HG02798 (cell line): Measurements from ENCODE around the gene C3orf85.

Experiments used
- ATAC-seq: cut with Tn5 transposase; IDR thresholded peaks from one replicate; pipeline ENCODE4 v1.9.1; 2021; ENCODE audit warnings: mild to moderate bottlenecking; ENCODE audit not compliant: unreplicated experiment, poor library complexity

C3orf85 gene

GRCh38 chr3:109143646-109144045, 7.1 kb downstream of the C3orf85 start:
- no peak for ATAC-seq

DNA sequence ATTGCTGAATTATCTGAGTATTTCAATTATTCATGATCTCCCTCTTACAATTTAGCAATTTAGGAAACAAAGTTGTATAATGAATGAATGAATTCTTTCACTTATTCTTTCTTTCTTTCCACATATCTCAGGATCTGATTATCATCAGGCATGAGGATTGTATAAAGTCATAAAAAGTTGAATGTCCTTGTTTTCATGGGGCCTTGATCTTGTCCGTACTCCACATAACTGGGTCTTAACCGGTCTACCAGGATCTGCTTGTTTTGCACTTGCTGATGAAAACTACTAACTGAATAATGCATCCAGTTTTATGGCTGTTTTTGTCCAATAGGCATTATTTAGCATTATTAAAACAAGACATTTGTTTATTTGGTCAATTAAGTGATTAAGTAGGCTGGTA, 12.6 kb downstream of the C3orf85 start:
- no peak for ATAC-seq

GRCh38 chr3:109152320-109152719, 15.8 kb downstream of the C3orf85 start:
- ATAC-seq, result no peak

GRCh38 chr3:109154979-109155378, 18.5 kb downstream of the C3orf85 start:
- ATAC-seq, result no peak

- no peak for ATAC-seq
Observed at GRCh38 chr3:109155828-109156227, 19.3 kb downstream of the C3orf85 start.

DNA sequence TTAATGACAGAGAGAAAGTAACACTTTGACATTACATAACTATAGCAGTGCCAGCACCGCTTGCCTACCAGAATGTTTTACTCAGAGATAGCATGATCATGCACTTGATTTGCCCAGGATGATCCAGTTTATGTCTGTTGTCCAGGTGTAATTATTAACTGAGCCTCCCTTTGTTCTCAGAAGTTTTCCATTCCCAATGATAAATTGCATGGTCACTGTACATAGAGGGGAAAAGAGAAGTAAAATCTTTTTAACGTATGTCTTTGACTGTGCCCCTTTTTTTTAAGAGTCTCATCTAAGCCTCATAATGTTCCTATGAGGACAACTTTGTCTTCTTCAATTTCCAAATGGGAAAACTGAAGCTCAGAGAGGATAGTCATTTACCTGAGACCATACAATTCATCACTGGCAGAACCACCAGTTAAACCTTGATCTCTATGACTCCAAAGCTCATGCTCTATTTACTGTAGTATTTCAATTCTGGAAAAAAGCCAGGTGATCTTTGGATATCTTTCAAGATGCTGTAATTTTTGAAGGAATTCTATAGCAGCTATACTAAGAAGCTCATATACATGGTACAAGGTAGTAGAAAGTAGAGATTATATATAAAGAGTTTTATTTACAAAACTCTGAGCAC, 25.1 kb downstream of the C3orf85 start:
- no peak for ATAC-seq

GRCh38 chr3:109165905-109166304, 29.4 kb downstream of the C3orf85 start:
- ATAC-seq, result no peak

GRCh38 chr3:109171479-109171878, 35.0 kb downstream of the C3orf85 start:
- ATAC-seq, result no peak

DNA sequence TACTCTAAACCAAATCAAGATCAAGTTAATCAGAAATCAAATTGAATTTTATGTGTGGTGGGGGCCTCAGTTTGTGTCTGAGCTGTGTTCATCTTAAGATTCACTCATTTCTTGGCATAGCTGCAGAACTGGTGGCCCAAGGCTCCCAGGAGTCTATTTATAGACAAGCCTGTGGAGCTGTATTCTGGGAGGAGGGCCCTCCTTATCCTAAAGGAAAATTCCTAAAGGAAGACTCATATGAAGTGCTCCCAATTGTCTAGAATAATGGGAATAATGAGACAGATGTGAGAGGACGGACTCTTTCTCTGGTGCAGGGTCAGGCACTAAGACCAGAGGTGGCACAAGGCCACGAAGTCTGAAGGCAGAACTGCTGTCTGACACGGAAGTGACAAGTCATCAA, 38.9 kb downstream of the C3orf85 start:
- ATAC-seq, result no peak

DNA sequence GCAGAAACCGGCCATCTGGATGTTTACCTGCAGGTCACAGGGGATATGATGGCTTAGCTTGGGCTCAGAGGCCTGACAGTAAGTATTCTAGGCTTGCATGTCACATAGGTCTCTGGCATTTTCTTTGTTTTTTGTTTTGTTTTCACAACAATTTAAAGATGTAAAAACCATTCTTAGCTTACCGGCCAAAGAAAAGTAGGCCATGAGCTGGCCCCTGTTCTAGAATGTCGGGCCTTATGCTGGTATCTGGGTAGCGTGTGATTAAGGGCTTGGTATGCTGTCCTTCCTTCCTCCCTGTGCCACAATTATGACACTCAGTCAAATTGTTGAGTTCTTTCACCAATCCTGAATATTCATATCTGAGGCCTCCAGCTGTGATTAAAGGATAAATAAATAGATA, 40.2 kb downstream of the C3orf85 start:
- ATAC-seq, result no peak

GRCh38 chr3:109177908-109178307, 41.4 kb downstream of the C3orf85 start:
- ATAC-seq, result no peak

- ATAC-seq, result no peak
Observed at GRCh38 chr3:109178708-109179107, 42.2 kb downstream of the C3orf85 start.

- ATAC-seq, result no peak
Observed at GRCh38 chr3:109184726-109185125, 48.2 kb downstream of the C3orf85 start.

- ATAC-seq, result no peak
Observed at GRCh38 chr3:109187390-109187789, 50.9 kb downstream of the C3orf85 start.

- ATAC-seq, result no peak
Observed at GRCh38 chr3:109188741-109189140, 52.2 kb downstream of the C3orf85 start.

GRCh38 chr3:109191421-109191820, 54.9 kb downstream of the C3orf85 start:
- no peak for ATAC-seq

GRCh38 chr3:109195815-109196214, 59.3 kb downstream of the C3orf85 start:
- ATAC-seq, result no peak
